Subcutaneous abdominal adipose tissue (tissue), 5 donors: ENCODE measurements around the gene TPO.

Experiments
- H3K27ac ChIP-seq: one replicate; pipeline ENCODE4 v1.7.0; 2013; ENCODE audit warnings: low read depth, mild to moderate bottlenecking, inconsistent platforms, low read length, moderate library complexity
- H3K27me3 ChIP-seq, 5 donors: one replicate each; pipeline ENCODE4 v1.7.0; 2013; ENCODE audit warnings: low read length in 5 of 5, inconsistent platforms in 1 of 5; ENCODE audit not compliant: control insufficient read depth in 5 of 5, insufficient read depth in 4 of 5
- H3K36me3 ChIP-seq, 5 donors: one replicate each; pipeline ENCODE4 v1.7.0; 2013; ENCODE audit warnings: low read length in 5 of 5; ENCODE audit not compliant: control insufficient read depth in 5 of 5, insufficient read depth in 5 of 5
- H3K4me1 ChIP-seq, 5 donors: one replicate each; pipeline ENCODE4 v1.7.0; 2013; ENCODE audit warnings: low read length in 5 of 5, mild to moderate bottlenecking in 3 of 5, moderate library complexity in 1 of 5; ENCODE audit not compliant: control insufficient read depth in 5 of 5, insufficient read depth in 5 of 5
- H3K4me3 ChIP-seq, 5 donors: one replicate each; pipeline ENCODE4 v1.7.0; 2013; ENCODE audit warnings: low read length in 5 of 5, low read depth in 1 of 5
- H3K9ac ChIP-seq, 5 donors: one replicate each; pipeline ENCODE4 v1.7.0; 2013; ENCODE audit warnings: low read length in 5 of 5, mild to moderate bottlenecking in 4 of 5, moderate library complexity in 3 of 5
- H3K9me3 ChIP-seq, 5 donors: one replicate each; pipeline ENCODE4 v1.7.0; 2013; ENCODE audit warnings: low read length in 5 of 5; ENCODE audit not compliant: control insufficient read depth in 5 of 5
- donor health status: healthy.
- donor health status: healthy.
- donor health status: healthy.
- donor health status: healthy.
- donor health status: healthy.

TPO gene

DNA sequence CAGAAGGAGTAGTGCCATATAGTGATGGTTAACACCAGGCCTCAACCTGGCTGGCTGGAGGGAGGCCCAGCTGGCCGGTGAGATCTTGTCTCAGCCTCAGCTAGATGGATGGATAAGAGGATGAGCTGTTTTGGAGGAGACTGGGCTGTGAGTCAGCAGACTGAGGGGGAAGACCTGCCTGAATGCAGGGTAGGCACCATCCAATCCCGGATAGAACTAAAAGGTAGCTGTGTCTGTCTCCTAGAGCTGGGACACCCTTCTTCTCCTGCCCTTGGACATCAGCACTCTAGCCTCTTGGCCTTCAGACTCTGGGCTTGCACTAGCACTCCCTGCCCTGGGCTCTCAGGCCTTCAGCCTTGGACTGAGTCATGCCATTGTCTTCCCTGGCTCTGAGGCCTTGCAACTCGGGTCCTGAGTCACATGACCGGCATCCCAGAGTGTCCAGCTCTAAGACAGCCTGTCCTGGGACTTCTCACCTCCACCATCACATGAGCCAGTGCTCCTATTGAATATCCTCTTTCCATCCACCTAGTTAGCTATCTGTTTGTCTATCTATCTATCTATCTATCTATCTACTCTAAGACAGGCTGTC is 131.3 kb downstream of the TPO start:
- Histone ChIP-seq H3K4me3 (no peak overlapping the region), H3K36me3 (no peaks in the 10 kb centered on the region), H3K27me3 (peaks cover 3 to 12% (median 7%) of the 10 kb centered on the region in 5 donors), H3K9ac (no peak overlapping the region), H3K27ac (no peak overlapping the region), H3K9me3 (no peaks in the 10 kb centered on the region), H3K4me1 (peaks cover 0 to 12% (median 6%) of the 10 kb centered on the region in 5 donors)

DNA sequence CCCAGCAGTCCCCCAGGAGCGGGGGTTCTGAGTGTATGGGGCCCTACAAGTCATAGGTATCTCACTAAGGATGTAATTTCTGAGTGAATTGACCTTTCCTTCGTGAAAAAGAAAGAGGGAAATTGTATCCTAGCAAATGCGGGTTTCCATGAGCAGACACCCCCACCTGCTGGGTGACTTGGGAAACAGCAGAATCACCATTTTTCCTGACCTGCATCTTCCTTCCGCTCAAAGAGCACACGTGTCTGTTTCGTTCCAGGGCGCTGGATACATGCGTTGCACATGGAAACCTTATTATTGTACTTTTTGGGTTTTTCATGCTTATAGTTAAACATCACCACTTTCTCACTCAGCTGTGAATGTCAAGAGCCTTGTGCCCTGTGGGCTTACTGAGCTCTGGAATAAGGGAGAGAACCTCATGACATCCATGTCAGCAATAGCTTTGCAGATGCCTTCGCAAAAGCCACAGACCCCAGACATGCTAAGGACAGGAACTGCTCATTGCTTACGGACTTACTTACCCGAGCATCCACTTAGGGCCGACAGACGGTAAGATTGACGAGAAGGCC is 132.8 kb downstream of the TPO start:
- no peak overlapping the region for H3K4me3 ChIP-seq
- no peak overlapping the region for H3K27ac ChIP-seq
- H3K27me3 ChIP-seq, result peaks cover 3 to 8% (median 4%) of the 10 kb centered on the region in 5 donors
- H3K9ac ChIP-seq, result peak overlapping the region in 1 of 5 donors; percentile 1
- no peaks in the 10 kb centered on the region for H3K36me3 ChIP-seq
- H3K4me1 ChIP-seq, result peaks cover 0 to 22% (median 9%) of the 10 kb centered on the region in 5 donors
- no peaks in the 10 kb centered on the region for H3K9me3 ChIP-seq

DNA sequence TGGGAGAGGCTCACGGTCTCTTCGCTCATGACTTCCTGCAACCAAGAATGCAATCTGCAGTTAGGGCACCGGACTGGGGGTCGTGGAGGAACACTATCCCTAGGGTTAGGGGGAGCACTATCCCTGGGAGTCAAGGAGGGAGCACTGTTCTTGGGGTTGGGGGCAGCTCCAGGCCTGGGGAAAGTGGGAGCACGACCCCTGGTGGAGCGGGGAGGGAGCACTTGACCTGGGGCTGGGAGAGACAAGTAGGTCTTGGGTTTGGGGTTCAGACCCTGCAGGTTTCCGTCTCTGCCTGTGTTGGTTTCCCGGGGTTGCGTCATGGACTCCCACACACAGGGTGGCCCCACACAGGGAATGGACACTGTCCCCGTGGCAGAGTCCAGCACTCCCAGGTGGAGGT is 133.6 kb downstream of the TPO start:
- no peaks in the 10 kb centered on the region for H3K9me3 ChIP-seq

DNA sequence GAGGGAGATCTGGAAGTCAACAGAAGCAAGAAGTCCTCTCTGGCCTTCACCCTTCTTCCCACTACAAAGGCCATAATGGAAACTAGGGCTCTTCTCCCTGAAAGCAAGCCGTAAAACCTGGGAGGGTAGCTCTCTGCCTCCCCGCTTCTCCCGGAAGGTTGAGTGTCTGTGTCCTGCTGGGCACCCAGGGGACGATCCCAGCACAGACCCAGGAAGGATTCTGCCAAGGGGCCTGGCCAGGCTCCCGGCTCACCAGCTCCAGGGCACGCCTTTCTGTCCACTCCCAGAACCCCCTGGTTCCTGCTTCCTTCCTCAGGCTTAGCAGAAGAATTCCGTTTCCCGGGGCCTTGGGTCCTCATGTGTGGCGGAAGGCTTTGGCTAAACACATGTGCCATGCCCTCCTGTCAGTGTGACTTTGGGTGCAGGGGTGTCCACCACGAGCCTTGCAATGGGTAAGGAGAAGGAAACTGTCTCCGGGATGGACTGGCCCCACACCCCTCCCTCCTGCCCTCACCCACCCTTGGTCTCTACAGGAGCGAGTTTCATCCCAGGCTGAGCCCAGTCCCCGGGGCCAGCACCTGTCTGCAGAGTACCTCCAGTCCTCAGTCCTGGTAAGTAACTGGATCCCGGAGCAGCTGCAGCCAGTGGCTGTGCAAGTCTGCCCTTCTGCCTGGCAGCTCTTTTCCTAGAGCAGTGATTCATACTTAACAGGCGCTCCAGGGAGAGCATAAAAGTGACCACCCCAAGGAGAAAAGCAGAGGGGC is 135.8 kb downstream of the TPO start:
- Histone ChIP-seq H3K9ac (peak overlapping the region in 1 of 5 donors; percentile 31), H3K9me3 (no peaks in the 10 kb centered on the region), H3K4me3 (no peak overlapping the region), H3K27me3 (peaks cover 0 to 3% (median 0%) of the 10 kb centered on the region in 5 donors), H3K36me3 (no peaks in the 10 kb centered on the region), H3K27ac (no peak overlapping the region), H3K4me1 (peaks cover 0 to 34% (median 23%) of the 10 kb centered on the region in 5 donors)

More for the DNA sequence above, 133.6 kb downstream of the TPO start:
- no peaks in the 10 kb centered on the region for H3K36me3 ChIP-seq
- no peak overlapping the region for H3K4me3 ChIP-seq
- H3K27me3 ChIP-seq, result peaks cover 2 to 8% (median 3%) of the 10 kb centered on the region in 5 donors
- no peak overlapping the region for H3K9ac ChIP-seq
- no peak overlapping the region for H3K27ac ChIP-seq
- peaks cover 0 to 22% (median 9%) of the 10 kb centered on the region in 5 donors for H3K4me1 ChIP-seq

DNA sequence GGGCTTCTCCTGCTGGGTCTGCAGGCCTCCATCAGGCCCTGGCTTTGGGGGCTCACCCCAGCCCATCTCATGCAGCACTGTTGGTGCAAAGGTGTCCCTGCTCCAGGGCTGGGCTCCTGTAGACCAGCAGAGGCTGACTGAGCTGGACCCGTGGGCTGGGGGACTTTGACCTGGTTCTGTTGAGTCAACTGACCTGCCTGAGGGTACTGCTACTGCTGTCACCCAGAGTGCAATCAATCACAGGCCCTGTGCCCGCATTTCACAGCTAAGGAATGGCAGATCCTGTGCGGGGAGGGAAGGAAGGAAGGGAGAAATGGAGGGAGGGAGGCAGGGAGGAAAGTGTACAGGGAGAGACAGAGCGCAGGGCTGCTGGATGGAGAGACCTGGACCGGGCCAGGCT is 136.8 kb downstream of the TPO start:
- Histone ChIP-seq H3K36me3 (no peaks in the 10 kb centered on the region), H3K9ac (no peak overlapping the region), H3K4me1 (peaks cover 0 to 35% (median 25%) of the 10 kb centered on the region in 5 donors), H3K27me3 (peaks cover 0 to 3% (median 0%) of the 10 kb centered on the region in 5 donors), H3K4me3 (no peak overlapping the region), H3K27ac (no peak overlapping the region), H3K9me3 (no peaks in the 10 kb centered on the region)

DNA sequence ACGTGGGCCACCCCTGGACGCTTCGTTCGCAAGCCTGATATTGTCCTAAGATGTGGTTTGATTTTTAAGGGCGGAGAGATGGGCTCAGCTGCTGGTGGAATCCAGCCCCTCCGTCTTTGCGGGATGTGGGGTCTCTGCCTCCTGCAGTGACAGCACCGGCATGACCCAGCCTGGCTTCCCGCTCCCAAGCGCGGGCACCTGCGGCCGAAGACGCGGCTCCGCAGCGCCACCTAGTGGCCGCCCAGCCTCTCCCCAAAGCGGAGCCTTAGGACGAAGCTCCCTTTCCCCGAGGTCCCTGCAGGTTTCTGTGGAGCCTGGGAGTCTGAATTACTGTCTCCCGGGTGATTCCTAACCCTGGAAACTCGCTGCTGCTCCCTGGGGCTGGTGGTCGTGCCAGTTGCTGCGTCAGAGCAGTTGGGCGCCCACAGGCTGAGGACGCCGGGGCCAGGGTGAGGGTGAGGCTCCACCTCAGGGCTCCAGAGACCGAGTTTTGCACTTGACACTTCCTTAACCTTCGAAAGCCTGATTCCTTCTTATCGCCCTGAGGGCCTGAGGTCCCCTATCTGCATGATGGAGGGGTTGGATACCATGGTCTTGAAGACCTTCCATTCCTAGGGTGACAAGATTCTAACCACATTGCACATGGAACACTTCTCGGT is 137.5 kb downstream of the TPO start:
- Histone ChIP-seq H3K36me3 (no peaks in the 10 kb centered on the region), H3K27ac (no peak overlapping the region), H3K9ac (no peak overlapping the region), H3K4me1 (peaks cover 0 to 35% (median 25%) of the 10 kb centered on the region in 5 donors), H3K9me3 (no peaks in the 10 kb centered on the region), H3K27me3 (peaks cover 0 to 3% (median 0%) of the 10 kb centered on the region in 5 donors), H3K4me3 (peak overlapping the region in 1 of 5 donors; percentile 35)

DNA sequence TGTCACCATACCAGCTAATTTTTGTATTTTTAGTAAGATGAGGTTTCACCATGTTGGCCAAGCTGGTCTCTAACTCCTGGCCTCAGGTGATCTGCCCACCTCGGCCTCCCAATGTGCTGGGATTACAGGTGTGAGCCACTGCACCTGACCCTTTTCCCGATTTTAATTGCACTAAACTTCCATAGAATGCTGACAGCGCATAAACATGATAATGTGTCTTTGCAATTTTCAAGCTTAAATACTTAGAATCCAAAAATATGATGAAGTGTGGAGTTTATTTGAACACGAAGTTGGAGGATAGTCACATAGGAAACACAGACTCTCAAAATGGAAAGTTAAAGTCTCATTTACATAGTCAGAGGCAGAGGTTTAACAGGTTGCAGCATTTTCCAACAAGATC is 138.6 kb downstream of the TPO start:
- no peaks in the 10 kb centered on the region for H3K36me3 ChIP-seq
- no peak overlapping the region for H3K4me3 ChIP-seq

DNA sequence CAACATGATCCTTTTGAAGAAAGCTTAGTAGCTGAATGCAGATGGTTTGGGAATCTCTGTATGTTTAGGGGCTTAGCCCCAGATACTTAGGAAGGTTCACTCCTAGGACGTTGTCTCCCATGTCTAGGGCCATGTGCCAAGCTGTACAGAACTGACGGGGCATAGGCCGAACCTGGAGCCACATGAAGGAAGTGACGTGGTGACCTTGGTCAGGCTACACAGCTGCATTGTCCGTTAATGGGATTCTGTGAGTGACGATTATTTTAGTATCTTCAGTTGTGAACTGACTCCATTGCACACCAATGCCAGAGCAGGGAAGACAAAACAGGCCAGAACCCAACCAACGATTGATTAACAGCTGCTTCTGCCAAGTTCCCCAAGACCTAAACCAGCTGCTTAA is 139.3 kb downstream of the TPO start:
- H3K4me1 ChIP-seq, result peaks cover 0 to 34% (median 26%) of the 10 kb centered on the region in 5 donors

More for the DNA sequence above, 138.6 kb downstream of the TPO start:
- Histone ChIP-seq H3K9ac (no peak overlapping the region), H3K4me1 (peaks cover 0 to 34% (median 25%) of the 10 kb centered on the region in 5 donors), H3K27me3 (no peaks in the 10 kb centered on the region), H3K27ac (no peak overlapping the region), H3K9me3 (no peaks in the 10 kb centered on the region)

DNA sequence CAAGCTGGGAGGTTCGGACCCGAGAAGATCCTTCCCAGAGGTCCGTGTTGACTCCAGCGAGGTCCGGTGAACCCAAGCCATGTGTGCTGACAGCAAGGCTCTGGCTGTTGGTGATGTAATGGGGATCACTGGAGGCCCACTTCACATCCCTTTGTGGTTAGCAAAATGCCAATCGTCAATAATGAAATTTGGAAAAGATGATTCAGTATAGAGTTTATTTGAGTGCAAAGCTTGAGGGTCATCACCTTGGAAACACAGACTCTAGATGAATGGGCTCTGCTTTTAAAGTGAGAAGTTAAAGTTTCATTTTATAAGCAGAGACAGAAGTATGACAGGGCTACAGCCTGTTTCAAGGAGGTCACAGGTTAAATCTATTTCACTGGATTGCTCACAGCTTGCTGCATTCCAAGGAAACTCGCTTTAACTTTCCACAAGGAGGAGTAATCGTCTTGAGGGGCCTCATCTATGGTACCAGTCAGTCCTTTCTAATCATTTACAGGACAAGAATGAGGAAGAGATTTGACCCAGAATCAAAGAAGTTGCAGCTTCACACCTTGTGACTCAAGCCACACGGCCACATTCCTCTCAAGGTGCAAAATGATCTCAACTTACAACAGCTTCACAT is 140.5 kb downstream of the TPO start:
- H3K27me3 ChIP-seq, result no peaks in the 10 kb centered on the region
- peaks cover 0 to 32% (median 27%) of the 10 kb centered on the region in 5 donors for H3K4me1 ChIP-seq
- H3K27ac ChIP-seq, result peak overlapping the region; percentile 91
- H3K9ac ChIP-seq, result peak overlapping the region in 2 of 5 donors; percentile 19 to 42
- no peaks in the 10 kb centered on the region for H3K9me3 ChIP-seq
- H3K4me3 ChIP-seq, result no peak overlapping the region
- no peaks in the 10 kb centered on the region for H3K36me3 ChIP-seq

More for the DNA sequence above, 139.3 kb downstream of the TPO start:
- no peaks in the 10 kb centered on the region for H3K9me3 ChIP-seq
- H3K36me3 ChIP-seq, result no peaks in the 10 kb centered on the region
- H3K9ac ChIP-seq, result no peak overlapping the region
- H3K4me3 ChIP-seq, result no peak overlapping the region
- H3K27ac ChIP-seq, result peak overlapping the region; percentile 91
- no peaks in the 10 kb centered on the region for H3K27me3 ChIP-seq
